IMR-90 (cell line): Measurements from ENCODE around the gene ADAMTS13. TPM values are rescaled to one million over a fixed set of nuclear protein-coding genes. Genes with fewer than 3 reads are reported as not detected.

Experiments used
- polyA plus RNA-seq, 3 experiments: library from polyadenylated mRNA; depleted of rRNA; stranded (reverse); fragments of >200 nt; gene quantifications; 2 replicates each; pipeline ENCODE4 v1.2.3, GENCODE V29; 2012; ENCODE audit warnings: low replicate concordance in 1 of 3
- total RNA-seq: library from RNA; depleted of rRNA; stranded (reverse); fragments of >200 nt; gene quantifications from 2 replicates; pipeline ENCODE4 v1.2.3, GENCODE V29; 2012; rRNA removed

Gene ADAMTS13
- total and polyA plus RNA-seq, 2 of the 4 experiments (the other 2 are of a cell fraction) = 0.18 to 2.8 TPM

Other genes starting within 250 kb of the ADAMTS13 start
- not detected in 2 replicates for gene OBP2B, start 213.1 kb upstream of the ADAMTS13 start, total RNA-seq
- gene OBP2B, start 213.1 kb upstream of the ADAMTS13 start, polyA plus RNA-seq (2012; rRNA removed) = not detected in 2 replicates
- not detected in 2 replicates for gene ABO, start 147.2 kb upstream of the ADAMTS13 start, total RNA-seq
- not detected in 2 replicates for gene ABO, start 147.2 kb upstream of the ADAMTS13 start, polyA plus RNA-seq (2012; rRNA removed)
- 6.1 and 6.4 TPM in 2 replicates for gene SURF6, start 86.2 kb upstream of the ADAMTS13 start, total RNA-seq
- 12.8 and 17.2 TPM in 2 replicates for gene SURF6, start 86.2 kb upstream of the ADAMTS13 start, polyA plus RNA-seq (2012; rRNA removed)
- 6.9 and 7.9 TPM in 2 replicates for gene MED22, start 74.2 kb upstream of the ADAMTS13 start, total RNA-seq
- gene MED22, start 74.2 kb upstream of the ADAMTS13 start, polyA plus RNA-seq (2012; rRNA removed) = 28.3 and 32.9 TPM in 2 replicates
- gene RPL7A, start 74.1 kb upstream of the ADAMTS13 start, total RNA-seq = 3,220 TPM in 2 replicates
- 4,034 and 4,096 TPM in 2 replicates for gene RPL7A, start 74.1 kb upstream of the ADAMTS13 start, polyA plus RNA-seq (2012; rRNA removed)
- 10.3 and 15.1 TPM in 2 replicates for gene SURF1, start 65.9 kb upstream of the ADAMTS13 start, total RNA-seq
- 23.4 and 24.5 TPM in 2 replicates for gene SURF1, start 65.9 kb upstream of the ADAMTS13 start, polyA plus RNA-seq (2012; rRNA removed)
- gene SURF2, start 65.8 kb upstream of the ADAMTS13 start, total RNA-seq = 9.9 and 12.5 TPM in 2 replicates
- gene SURF2, start 65.8 kb upstream of the ADAMTS13 start, polyA plus RNA-seq (2012; rRNA removed) = 16.3 and 21.8 TPM in 2 replicates
- 512 and 532 TPM in 2 replicates for gene SURF4, start 46.3 kb upstream of the ADAMTS13 start, total RNA-seq
- gene SURF4, start 46.3 kb upstream of the ADAMTS13 start, polyA plus RNA-seq (2012; rRNA removed) = 293 and 307 TPM in 2 replicates
- 0.28 and 0.54 TPM in 2 replicates for gene STKLD1, start 46.0 kb upstream of the ADAMTS13 start, total RNA-seq
- 0.65 and 0.69 TPM in 2 replicates for gene STKLD1, start 46.0 kb upstream of the ADAMTS13 start, polyA plus RNA-seq (2012; rRNA removed)
- gene REXO4, start 4.4 kb upstream of the ADAMTS13 start, total RNA-seq = 16.1 and 18.3 TPM in 2 replicates
- 21.8 and 23.1 TPM in 2 replicates for gene REXO4, start 4.4 kb upstream of the ADAMTS13 start, polyA plus RNA-seq (2012; rRNA removed)
- 1.9 and 2.0 TPM in 2 replicates for gene CACFD1, start 37.6 kb downstream of the ADAMTS13 start, total RNA-seq
- 5.9 and 6.6 TPM in 2 replicates for gene CACFD1, start 37.6 kb downstream of the ADAMTS13 start, polyA plus RNA-seq (2012; rRNA removed)
- 2.9 and 3.1 TPM in 2 replicates for gene SLC2A6, start 56.7 kb downstream of the ADAMTS13 start, total RNA-seq
- 8.5 and 9.3 TPM in 2 replicates for gene SLC2A6, start 56.7 kb downstream of the ADAMTS13 start, polyA plus RNA-seq (2012; rRNA removed)
- gene MYMK, start 102.6 kb downstream of the ADAMTS13 start, total RNA-seq = not detected in 2 replicates
- not detected in 2 replicates for gene MYMK, start 102.6 kb downstream of the ADAMTS13 start, polyA plus RNA-seq (2012; rRNA removed)
- not detected in 2 replicates for gene ADAMTSL2, start 112.3 kb downstream of the ADAMTS13 start, total RNA-seq
- not detected in 2 replicates for gene ADAMTSL2, start 112.3 kb downstream of the ADAMTS13 start, polyA plus RNA-seq (2012; rRNA removed)
- gene FAM163B, start 187.0 kb downstream of the ADAMTS13 start, total RNA-seq = not detected in 2 replicates
- not detected in 2 replicates for gene FAM163B, start 187.0 kb downstream of the ADAMTS13 start, polyA plus RNA-seq (2012; rRNA removed)
- gene DBH, start 214.0 kb downstream of the ADAMTS13 start, total RNA-seq = not detected in 2 replicates
- not detected in 2 replicates for gene DBH, start 214.0 kb downstream of the ADAMTS13 start, polyA plus RNA-seq (2012; rRNA removed)